Measurements from ENCODE around the gene CHRDL1.

Gene CHRDL1

GRCh38 chrX:110646386-110646785 lies 149.2 kb downstream of the CHRDL1 start:
- no peak for DNase-seq
